Body of pancreas (tissue), 4 donors: ENCODE data around the gene SLC22A2. TPM values are rescaled to one million over a fixed set of nuclear protein-coding genes. Genes with fewer than 3 reads are reported as not detected.
"Not testable (repeated sequence)": the region's sequence is repeated elsewhere in the genome, so short reads cannot be mapped to it uniquely, and the experiment has no call there.

Source experiments
- ATAC-seq: fragments of 150-250 bp; one replicate; pipeline ENCODE4 v1.9.1; 2016
- DNase-seq, 4 donors: peaks; one replicate each; pipeline ENCODE4 v3.0.0-alpha.2; 2019
- H3K27ac ChIP-seq, 4 donors: fragments of 200-600 bp; sonication (generic); 1 replicate in 3 of 4; 2 replicates in 1 of 4; pipeline versions ENCODE4 v1.5.1 to v1.6.1; 2016 to 2019; ENCODE audit warnings: mild to moderate bottlenecking in 1 of 4, mixed read lengths in 1 of 4, moderate library complexity in 1 of 4
- H3K27me3 ChIP-seq, 2 donors: fragments of 200-600 bp; sonication (generic); one replicate each; pipeline ENCODE4 v1.6.0; 2016; ENCODE audit warnings: mild to moderate bottlenecking in 1 of 2
- H3K36me3 ChIP-seq, 2 donors: fragments of 200-600 bp; sonication (generic); replicated peaks in 1 of 2; 2 replicates each; pipeline ENCODE4 v1.5.1; 2016; ENCODE audit warnings: low read depth in 2 of 2; ENCODE audit not compliant: insufficient read depth in 1 of 2
- H3K4me1 ChIP-seq: fragments of 200-600 bp; sonication (generic); one replicate; pipeline ENCODE4 v1.6.0; 2016
- H3K4me3 ChIP-seq, 2 donors: fragments of 200-600 bp; sonication (generic); 1 replicate in 1 of 2; 2 replicates in 1 of 2; pipeline ENCODE4 v1.5.1; 2016 to 2019
- H3K9me3 ChIP-seq, 3 donors: fragments of 200-600 bp; sonication (generic); 1 replicate in 2 of 3; 2 replicates in 1 of 3; pipeline ENCODE4 v1.5.1; 2016
- CTCF ChIP-seq, 7 experiments: fragments of 450-650 bp in 4 of 7; fragments of 200-600 bp in 3 of 7; sonication (generic) in 3 of 7; IDR thresholded peaks; one replicate each; pipeline ENCODE4 v1.5.1; 2016 to 2019; ENCODE audit warnings: antibody characterized with exemption in 7 of 7
- POLR2A ChIP-seq, 3 donors: fragments of 450-650 bp; IDR thresholded peaks; one replicate each; pipeline ENCODE4 v1.6.1; 2016; ENCODE audit warnings: antibody characterized with exemption in 3 of 3, mild to moderate bottlenecking in 2 of 3
- whole genome bisulfite sequencing, 2 donors: methylation state at CpG; one replicate each; pipeline ENCODE4 v1.1.5; 2017; 5-methylcytosine and 5-hydroxymethylcytosine counted together
- intact Hi-C: fragments of 100-400 bp; cut with DNase I; formaldehyde crosslinking; loops from one replicate; pipeline ENCODE4 v1.15.1; 2023
- total RNA-seq, 2 donors: library from RNA; depleted of rRNA; stranded (reverse); fragments of >200 nt; gene quantifications; one replicate each; pipeline ENCODE4 v1.1.0, GENCODE V29; 2016

Gene SLC22A2
- total RNA-seq: not detected

- no peak for ATAC-seq
- no peak within 1 kb of the TSS for H3K4me3 ChIP-seq
- intact Hi-C loops: no loop called here
- WGBS, 2 donors: 87 to 90% methylated on average over 42 to 43 of the region's 43 CpGs
- DNase-seq: no peak
- H3K27ac ChIP-seq: no peak within 1 kb of the TSS
- H3K4me1 ChIP-seq: peaks cover 5% of the 10 kb centered on the region
- H3K27me3 ChIP-seq: no peaks in the 10 kb centered on the region
- H3K9me3 ChIP-seq: no peaks in the 10 kb centered on the region
- TF ChIP-seq POLR2A (IDR thresholded peaks at IDR 0.05): no peak
- H3K36me3 ChIP-seq: no peaks in the 10 kb centered on the region
Observed at GRCh38 chr6:160258346-160259142, at the start of gene SLC22A2. TSS of gene SLC22A2 (minus strand) at chr6:160258821. CDS start at chr6:160258757, 64 bp downstream.

GRCh38 chr6:160305926-160306713, 47.5 kb upstream of the SLC22A2 start:
- TF ChIP-seq CTCF (IDR thresholded peaks at IDR 0.05) (no peak), POLR2A (IDR thresholded peaks at IDR 0.05) (no peak)
- no peak overlapping the region for H3K27ac ChIP-seq
- H3K36me3 ChIP-seq: no peaks in the 10 kb centered on the region
- ATAC-seq (peak; percentile 35), DNase-seq (peak in 2 of 4 donors; percentile 11 to 15)
- no peaks in the 10 kb centered on the region for H3K4me1 ChIP-seq
- H3K9me3 ChIP-seq: peaks cover 0 to 3% (median 0%) of the 10 kb centered on the region in 3 donors
- no peak overlapping the region for H3K4me3 ChIP-seq
- intact Hi-C loops: no loop called here
- H3K27me3 ChIP-seq: no peaks in the 10 kb centered on the region
- 41 to 47% methylated on average over 7 of the region's 7 CpGs for WGBS, 2 donors

- WGBS, 2 donors: 49 to 65% methylated on average over 2 of the region's 2 CpGs
- no peaks in the 10 kb centered on the region for H3K4me1 ChIP-seq
Observed at GRCh38 chr6:160303806-160304205, 45.2 kb upstream of the SLC22A2 start.

GRCh38 chr6:160302431-160303082, 43.9 kb upstream of the SLC22A2 start:
- H3K4me3 ChIP-seq, H3K27me3 ChIP-seq, intact Hi-C loops, DNase-seq, H3K4me1 ChIP-seq, H3K27ac ChIP-seq, H3K36me3 ChIP-seq, H3K9me3 ChIP-seq, ATAC-seq: not testable (repeated sequence)
- WGBS, 2 donors: 69 to 78% methylated on average over 2 of the region's 2 CpGs

More at GRCh38 chr6:160303806-160304205, 45.2 kb upstream of the SLC22A2 start:
- H3K4me3 ChIP-seq: no peak overlapping the region
- no peak overlapping the region for H3K27ac ChIP-seq
- ATAC-seq (no peak), DNase-seq (no peak)
- intact Hi-C loops: no loop called here
- no peak for TF ChIP-seq CTCF (IDR thresholded peaks at IDR 0.05)
- no peak for TF ChIP-seq POLR2A (IDR thresholded peaks at IDR 0.05)
- no peaks in the 10 kb centered on the region for H3K9me3 ChIP-seq
- H3K27me3 ChIP-seq: no peaks in the 10 kb centered on the region
- no peaks in the 10 kb centered on the region for H3K36me3 ChIP-seq

- no peaks in the 10 kb centered on the region for H3K27me3 ChIP-seq
- WGBS, 2 donors: 64 to 69% methylated on average over 4 of the region's 4 CpGs
- no peak overlapping the region for H3K27ac ChIP-seq
- H3K9me3 ChIP-seq: no peaks in the 10 kb centered on the region
- no peak for ATAC-seq
- no peaks in the 10 kb centered on the region for H3K4me1 ChIP-seq
- intact Hi-C loops: no loop called here
- H3K36me3 ChIP-seq: no peaks in the 10 kb centered on the region
- TF ChIP-seq POLR2A (IDR thresholded peaks at IDR 0.05) (no peak), CTCF (IDR thresholded peaks at IDR 0.05) (no peak)
- no peak for DNase-seq
- H3K4me3 ChIP-seq: no peak overlapping the region
Observed at GRCh38 chr6:160301339-160301738, 42.7 kb upstream of the SLC22A2 start.
